ACC112 (cell line): ENCODE results near the gene SEC24A.
"Not testable (repeated sequence)": the region's sequence is repeated elsewhere in the genome, so short reads cannot be mapped to it uniquely, and the experiment has no call there.

Experiments
- H2AFZ ChIP-seq: fragments of 200-600 bp; sonication (generic); one replicate; pipeline ENCODE4 v1.6.0; 2017; ENCODE audit warnings: antibody characterized with exemption, low read length; ENCODE audit not compliant: unreplicated experiment
- H3K27ac ChIP-seq: fragments of 200-600 bp; sonication (generic); 2 replicates; pipeline ENCODE4 v1.5.1; 2014; ENCODE audit warnings: low read depth, mild to moderate bottlenecking, antibody characterized with exemption, low read length, moderate library complexity
- H3K27me3 ChIP-seq: fragments of 200-600 bp; sonication (generic); 2 replicates; pipeline ENCODE4 v1.6.1; 2014; ENCODE audit warnings: mild to moderate bottlenecking, antibody characterized with exemption, low read length, moderate library complexity, mixed read lengths; ENCODE audit not compliant: insufficient read depth
- H3K36me3 ChIP-seq: fragments of 200-600 bp; sonication (generic); 2 replicates; pipeline ENCODE4 v1.6.1; 2016; ENCODE audit warnings: mild to moderate bottlenecking, antibody characterized with exemption, low read length, moderate library complexity, mixed read lengths; ENCODE audit not compliant: insufficient read depth
- H3K4me1 ChIP-seq: fragments of 200-600 bp; sonication (generic); one replicate; pipeline ENCODE4 v1.6.1; 2016; ENCODE audit warnings: low read length, mixed read lengths; ENCODE audit not compliant: insufficient read depth, unreplicated experiment, control insufficient read depth
- H3K4me3 ChIP-seq: fragments of 200-600 bp; sonication (generic); 2 replicates; pipeline ENCODE4 v1.5.1; 2014; ENCODE audit warnings: mild to moderate bottlenecking, low read depth, low read length
- H3K79me2 ChIP-seq: fragments of 200-600 bp; sonication (generic); one replicate; pipeline ENCODE4 v1.6.0; 2016; ENCODE audit warnings: low read length; ENCODE audit not compliant: control insufficient read depth, unreplicated experiment, insufficient read depth

Gene SEC24A

GRCh38 chr5:134614450-134615085 lies 34.0 kb upstream of the SEC24A start:
- Histone ChIP-seq H3K27ac (no peak overlapping the region), H2AFZ (no peak overlapping the region), H3K36me3 (peaks cover 28% of the 10 kb centered on the region)

DNA sequence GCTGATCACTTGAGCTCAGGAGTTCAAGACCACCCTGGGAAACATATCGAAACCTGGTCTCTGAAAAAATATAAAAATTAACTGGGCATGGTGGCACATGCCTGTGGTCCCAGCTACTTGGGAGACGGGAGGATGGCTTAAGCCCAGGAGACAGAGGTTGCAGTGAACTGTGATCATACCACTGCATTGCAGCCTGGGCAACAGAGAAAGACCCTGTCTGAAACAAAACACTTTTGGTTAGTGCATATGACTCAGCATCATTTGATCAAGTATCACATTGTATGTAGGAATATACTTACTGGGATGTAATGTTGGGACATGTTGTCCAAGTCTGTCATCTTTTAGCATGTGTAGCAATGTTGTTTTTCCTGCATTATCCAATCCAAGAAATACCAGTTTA lies 28.0 kb upstream of the SEC24A start:
- Histone ChIP-seq H3K27me3 (no peaks in the 10 kb centered on the region), H3K36me3 (peaks cover 18% of the 10 kb centered on the region), H3K4me3 (no peak overlapping the region), H3K79me2 (peaks cover 9% of the 10 kb centered on the region), H3K27ac (no peak overlapping the region), H2AFZ (no peak overlapping the region), H3K4me1 (no peaks in the 10 kb centered on the region)

More at GRCh38 chr5:134614450-134615085, 34.0 kb upstream of the SEC24A start:
- H3K4me1 ChIP-seq, result no peaks in the 10 kb centered on the region
- no peaks in the 10 kb centered on the region for H3K79me2 ChIP-seq
- no peak overlapping the region for H3K4me3 ChIP-seq
- no peaks in the 10 kb centered on the region for H3K27me3 ChIP-seq

GRCh38 chr5:134625559-134625958 lies 23.0 kb upstream of the SEC24A start:
- no peak overlapping the region for H3K4me3 ChIP-seq
- H3K79me2 ChIP-seq, result peaks cover 24% of the 10 kb centered on the region
- no peaks in the 10 kb centered on the region for H3K27me3 ChIP-seq
- no peak overlapping the region for H2AFZ ChIP-seq
- H3K36me3 ChIP-seq, result 0 out of 2 replicates have a peak, but pooled peaks cover 8% of the 10 kb centered on the region
- H3K4me1 ChIP-seq, result peaks cover 4% of the 10 kb centered on the region
- no peak overlapping the region for H3K27ac ChIP-seq

DNA sequence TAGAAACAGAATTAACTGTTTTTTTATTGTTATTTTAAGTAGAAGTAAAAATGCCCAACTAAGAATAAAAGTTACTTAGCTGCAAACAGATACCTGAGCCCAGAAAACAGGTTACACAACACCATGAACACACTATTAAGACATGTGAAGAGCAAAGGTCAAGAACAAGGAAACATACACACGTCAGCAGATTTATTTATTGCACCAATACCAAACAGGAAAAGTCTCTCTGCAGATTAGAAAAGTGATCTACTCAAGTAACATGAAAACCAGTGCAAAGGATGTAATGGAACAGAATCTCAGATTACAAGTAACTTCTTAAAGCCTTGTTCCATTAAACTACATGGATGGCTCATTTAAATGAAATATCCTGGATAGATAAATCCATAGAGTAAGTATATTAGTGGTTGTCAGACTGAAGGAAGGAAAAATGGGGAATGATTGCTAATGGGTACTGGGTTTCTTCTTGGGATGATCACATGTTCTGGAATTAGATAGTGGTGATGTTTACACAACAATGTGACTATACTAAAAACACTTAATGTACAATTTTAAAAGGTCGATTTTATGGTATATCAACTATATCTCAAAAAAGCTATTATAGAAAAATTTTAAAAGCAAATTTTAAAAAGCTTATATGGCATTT lies 22.1 kb upstream of the SEC24A start:
- H3K79me2 ChIP-seq, result peaks cover 31% of the 10 kb centered on the region
- 0 out of 2 replicates have a peak, but pooled peaks cover 5% of the 10 kb centered on the region for H3K36me3 ChIP-seq

GRCh38 chr5:134634227-134634626 lies 14.4 kb upstream of the SEC24A start:
- Histone ChIP-seq H3K4me3 (no peak overlapping the region), H3K27me3 (no peaks in the 10 kb centered on the region), H3K36me3 (no peaks in the 10 kb centered on the region), H3K4me1 (peaks cover 5% of the 10 kb centered on the region), H3K27ac (no peak overlapping the region), H3K79me2 (peaks cover 21% of the 10 kb centered on the region), H2AFZ (no peak overlapping the region)

More for the DNA sequence above, 22.1 kb upstream of the SEC24A start:
- Histone ChIP-seq H3K4me1 (peaks cover 9% of the 10 kb centered on the region), H3K27ac (peak overlapping the region; percentile 61), H2AFZ (no peak overlapping the region), H3K27me3 (no peaks in the 10 kb centered on the region), H3K4me3 (no peak overlapping the region)

GRCh38 chr5:134635366-134635765 lies 13.2 kb upstream of the SEC24A start:
- H3K4me1 ChIP-seq, result not testable (repeated sequence)

DNA sequence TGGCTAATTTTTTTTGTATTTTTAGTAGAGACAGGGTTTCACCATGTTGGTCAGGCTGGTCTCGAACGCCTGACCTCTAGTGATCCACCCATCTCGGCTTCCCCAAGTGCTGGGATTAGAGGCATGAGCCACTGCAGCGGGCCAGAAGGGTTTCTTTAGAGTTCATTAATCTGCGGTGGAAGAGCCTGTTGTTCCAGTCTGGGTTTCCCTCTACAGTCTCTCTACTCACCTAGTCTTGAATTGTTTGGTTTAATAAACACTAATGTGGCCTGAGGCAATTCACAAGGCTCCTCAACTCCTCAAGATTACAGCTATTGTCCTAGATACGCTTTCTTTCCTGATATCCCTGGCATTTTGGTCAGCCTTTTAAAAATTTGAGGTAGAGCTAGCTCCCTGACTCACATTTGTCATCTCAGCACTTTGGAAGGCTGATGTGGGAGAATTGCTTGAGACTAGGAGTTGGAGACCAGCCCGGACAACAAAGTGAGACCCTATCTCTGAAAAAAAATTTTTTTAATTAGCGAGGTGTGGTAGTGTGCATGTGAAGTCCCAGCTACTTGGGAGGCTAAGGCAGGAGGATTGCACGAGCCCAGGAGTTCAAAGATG lies 11.4 kb upstream of the SEC24A start:
- no peaks in the 10 kb centered on the region for H3K4me1 ChIP-seq
- no peaks in the 10 kb centered on the region for H3K27me3 ChIP-seq
- peaks cover 4% of the 10 kb centered on the region for H3K79me2 ChIP-seq
- H2AFZ ChIP-seq, result no peak overlapping the region
- no peak overlapping the region for H3K4me3 ChIP-seq
- no peak overlapping the region for H3K27ac ChIP-seq
- H3K36me3 ChIP-seq, result no peaks in the 10 kb centered on the region

More at GRCh38 chr5:134635366-134635765, 13.2 kb upstream of the SEC24A start:
- H3K4me3 ChIP-seq, H3K27me3 ChIP-seq, H3K27ac ChIP-seq, H2AFZ ChIP-seq, H3K36me3 ChIP-seq: not testable (repeated sequence)
- peaks cover 20% of the 10 kb centered on the region for H3K79me2 ChIP-seq

GRCh38 chr5:134638760-134639201 lies 9.8 kb upstream of the SEC24A start:
- Histone ChIP-seq H3K4me3 (no peak overlapping the region), H3K4me1 (no peaks in the 10 kb centered on the region), H3K79me2 (no peaks in the 10 kb centered on the region), H3K36me3 (no peaks in the 10 kb centered on the region), H3K27me3 (no peaks in the 10 kb centered on the region), H3K27ac (no peak overlapping the region), H2AFZ (no peak overlapping the region)

DNA sequence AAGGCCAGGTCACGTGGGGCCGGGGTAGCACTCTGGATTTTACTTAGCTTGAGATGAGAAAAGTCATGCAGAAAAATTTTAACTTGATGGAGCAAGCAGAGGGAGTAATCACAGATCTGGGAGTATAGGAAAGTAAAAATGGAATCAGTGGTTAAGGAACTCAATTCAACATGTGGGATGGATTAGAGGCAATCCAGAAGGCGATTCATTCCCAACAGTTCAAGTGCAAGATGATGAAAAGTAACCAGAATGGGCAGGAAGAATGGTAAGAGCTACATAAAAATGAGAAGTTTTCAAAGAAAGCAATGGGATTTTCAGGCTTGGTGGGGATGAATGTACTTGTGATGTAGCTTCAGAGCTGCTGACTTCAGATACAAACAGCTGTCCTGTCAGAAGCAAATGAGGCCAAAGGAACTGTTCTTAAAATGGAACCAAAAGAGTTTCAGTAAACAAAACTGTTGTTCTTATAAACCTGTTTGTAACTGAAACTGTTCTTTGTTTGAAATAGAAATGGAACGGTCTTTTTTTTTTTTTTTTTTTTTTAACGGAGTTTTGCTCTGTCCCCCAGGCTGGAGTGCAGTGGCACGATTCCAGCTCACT lies 5.6 kb upstream of the SEC24A start:
- no peak overlapping the region for H2AFZ ChIP-seq
- no peaks in the 10 kb centered on the region for H3K27me3 ChIP-seq
- H3K27ac ChIP-seq, result no peak overlapping the region
- peaks cover 4% of the 10 kb centered on the region for H3K4me1 ChIP-seq
- no peaks in the 10 kb centered on the region for H3K79me2 ChIP-seq
- H3K4me3 ChIP-seq, result no peak overlapping the region
- no peaks in the 10 kb centered on the region for H3K36me3 ChIP-seq

DNA sequence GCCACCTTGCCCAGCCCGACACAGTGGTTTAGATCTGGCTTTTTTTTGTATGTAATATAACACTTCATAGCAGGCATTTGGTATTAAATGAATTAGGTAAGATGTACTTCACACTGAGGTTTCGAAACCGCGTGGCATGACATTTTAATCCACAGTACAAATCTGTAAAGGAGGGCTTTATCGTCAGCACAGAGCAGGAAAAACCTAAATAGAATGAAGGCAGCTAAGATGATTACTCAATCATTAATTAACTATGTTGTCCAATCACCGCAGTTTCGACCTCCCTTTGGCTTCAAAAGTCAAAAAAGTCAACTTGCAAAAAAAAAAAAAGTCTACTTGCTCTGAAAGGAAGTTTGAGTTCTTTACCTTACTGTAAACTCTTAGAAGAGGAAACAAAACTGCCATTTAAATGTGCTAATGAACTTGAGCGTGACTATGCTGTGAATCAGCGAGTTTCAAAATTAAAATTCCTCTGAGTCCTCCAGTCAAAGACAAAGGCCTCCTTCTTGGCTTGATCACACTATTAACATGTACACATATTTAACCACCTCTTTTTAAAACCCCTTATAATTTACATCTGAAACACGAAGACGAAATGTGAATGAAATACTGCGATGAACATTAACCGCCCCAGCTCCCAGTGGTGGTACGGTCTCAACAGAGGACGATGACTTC lies 698 bp upstream of the SEC24A start:
- peaks cover 42% of the 10 kb centered on the region for H3K79me2 ChIP-seq

More for the DNA sequence above, 698 bp upstream of the SEC24A start:
- Histone ChIP-seq H3K27ac (peak overlapping the region; percentile 100), H2AFZ (peak overlapping the region; percentile 81), H3K27me3 (no peaks in the 10 kb centered on the region), H3K4me3 (peak overlapping the region; percentile 98), H3K36me3 (0 out of 2 replicates have a peak, but pooled peaks cover 2% of the 10 kb centered on the region), H3K4me1 (peaks cover 9% of the 10 kb centered on the region)
